AG09309 (cell line): Measurements from ENCODE around the gene ACAD11.
"Not testable (repeated sequence)": the region's sequence is repeated elsewhere in the genome, so short reads cannot be mapped to it uniquely, and the experiment has no call there.

Experiments
- DNase-seq: peaks from one replicate; pipeline ENCODE4 v3.0.0-alpha.2; 2010; ENCODE audit warnings: low read depth
- H3K4me3 ChIP-seq: 2 replicates; pipeline ENCODE4 v1.5.1; 2011; ENCODE audit warnings: mild to moderate bottlenecking, low read depth, low read length, moderate library complexity; ENCODE audit not compliant: control insufficient read depth
- TF ChIP-seq, protein P1 (sequence below): IDR thresholded peaks from 2 replicates; pipeline ENCODE4 v1.5.1; 2011; ENCODE audit warnings: mild to moderate bottlenecking, low read depth, low read length, inconsistent platforms; ENCODE audit not compliant: insufficient read depth, control insufficient read depth; ENCODE audit errors: missing control alignments

The ACAD11 gene

DNA sequence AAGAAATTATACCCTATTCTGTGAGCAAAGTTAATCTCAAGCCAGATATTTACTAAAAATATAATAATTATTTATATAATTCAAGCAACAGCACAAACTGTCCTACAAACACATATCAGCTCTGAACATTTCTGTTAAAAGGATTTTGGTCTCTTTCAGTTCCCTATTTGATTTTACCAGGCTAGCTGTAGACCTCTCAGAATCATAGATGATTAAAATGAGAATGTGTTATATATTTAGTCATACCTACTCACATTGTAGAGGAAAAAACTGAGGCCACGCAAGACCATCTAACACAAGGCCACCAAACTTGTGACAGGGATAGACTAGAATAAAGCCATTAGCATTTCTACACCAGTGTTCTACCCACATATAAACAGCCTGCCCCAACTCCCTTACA, 34.0 kb downstream of the ACAD11 start:
- no peak overlapping the region for H3K4me3 ChIP-seq
- no peak for DNase-seq

DNA sequence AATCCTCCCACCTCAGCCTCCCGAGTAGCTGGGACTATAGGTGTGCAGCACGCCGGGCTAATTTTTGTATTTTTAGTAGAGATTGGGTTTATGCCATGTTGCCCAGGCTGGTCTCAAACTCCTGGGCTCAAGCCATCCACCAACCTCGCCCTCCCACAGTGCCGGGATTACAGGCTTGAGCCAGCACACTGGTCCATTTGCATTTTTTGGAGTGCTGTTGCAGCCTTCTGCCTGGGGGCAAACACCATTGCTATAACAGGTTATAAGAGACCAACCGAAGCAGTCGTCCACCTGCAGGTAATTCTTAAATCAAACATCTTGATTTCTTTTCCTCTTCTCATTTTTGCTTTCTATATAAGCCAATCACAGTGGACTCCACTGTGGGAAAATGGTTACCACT, 34.8 kb downstream of the ACAD11 start:
- DNase-seq = no peak
- H3K4me3 ChIP-seq = no peak overlapping the region
- TF ChIP-seq, protein P1, sequence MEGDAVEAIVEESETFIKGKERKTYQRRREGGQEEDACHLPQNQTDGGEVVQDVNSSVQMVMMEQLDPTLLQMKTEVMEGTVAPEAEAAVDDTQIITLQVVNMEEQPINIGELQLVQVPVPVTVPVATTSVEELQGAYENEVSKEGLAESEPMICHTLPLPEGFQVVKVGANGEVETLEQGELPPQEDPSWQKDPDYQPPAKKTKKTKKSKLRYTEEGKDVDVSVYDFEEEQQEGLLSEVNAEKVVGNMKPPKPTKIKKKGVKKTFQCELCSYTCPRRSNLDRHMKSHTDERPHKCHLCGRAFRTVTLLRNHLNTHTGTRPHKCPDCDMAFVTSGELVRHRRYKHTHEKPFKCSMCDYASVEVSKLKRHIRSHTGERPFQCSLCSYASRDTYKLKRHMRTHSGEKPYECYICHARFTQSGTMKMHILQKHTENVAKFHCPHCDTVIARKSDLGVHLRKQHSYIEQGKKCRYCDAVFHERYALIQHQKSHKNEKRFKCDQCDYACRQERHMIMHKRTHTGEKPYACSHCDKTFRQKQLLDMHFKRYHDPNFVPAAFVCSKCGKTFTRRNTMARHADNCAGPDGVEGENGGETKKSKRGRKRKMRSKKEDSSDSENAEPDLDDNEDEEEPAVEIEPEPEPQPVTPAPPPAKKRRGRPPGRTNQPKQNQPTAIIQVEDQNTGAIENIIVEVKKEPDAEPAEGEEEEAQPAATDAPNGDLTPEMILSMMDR = no peak

More for the DNA sequence above, 34.0 kb downstream of the ACAD11 start:
- TF ChIP-seq, protein P1 = no peak

DNA sequence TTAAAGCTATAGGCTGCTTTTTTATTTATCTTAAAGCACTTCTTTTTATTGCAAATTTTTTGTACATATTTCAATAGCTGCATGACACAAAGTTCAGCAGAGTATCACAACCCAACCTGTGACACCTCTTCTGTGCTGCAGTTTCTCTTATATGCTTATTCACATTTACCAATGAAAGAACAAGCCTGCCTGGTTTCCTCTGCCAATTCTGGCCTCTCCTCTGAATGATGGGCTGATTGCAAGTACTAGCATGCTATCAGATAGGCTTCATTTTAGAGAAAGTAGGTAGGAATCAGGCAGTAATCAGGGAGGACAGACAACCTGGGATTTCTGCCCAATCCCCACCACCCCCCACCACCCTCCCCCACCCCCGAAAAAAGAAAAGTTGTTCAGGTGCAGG, 36.0 kb downstream of the ACAD11 start:
- DNase-seq = no peak
- no peak overlapping the region for H3K4me3 ChIP-seq
- TF ChIP-seq, protein P1 = no peak

DNA sequence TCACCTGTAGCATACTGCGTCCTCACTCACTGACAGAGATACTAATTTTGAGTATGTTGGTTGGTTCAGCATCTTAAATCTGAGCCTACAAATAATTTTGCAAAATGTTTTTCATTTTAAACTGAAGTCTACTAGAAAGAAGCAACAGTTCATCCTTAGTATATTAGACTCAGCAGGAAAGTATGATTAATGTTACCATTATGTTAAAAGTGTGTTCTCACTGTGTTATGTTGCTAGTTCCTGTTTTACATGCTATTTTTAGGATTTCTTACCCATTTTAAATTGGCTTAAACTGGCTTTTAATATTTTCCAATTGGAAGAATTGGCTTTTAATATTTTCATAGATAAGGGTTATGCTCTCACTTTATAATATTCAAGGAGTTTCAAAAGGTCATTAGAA, 36.8 kb downstream of the ACAD11 start:
- no peak overlapping the region for H3K4me3 ChIP-seq
- TF ChIP-seq, protein P1 = no peak
- DNase-seq = no peak

DNA sequence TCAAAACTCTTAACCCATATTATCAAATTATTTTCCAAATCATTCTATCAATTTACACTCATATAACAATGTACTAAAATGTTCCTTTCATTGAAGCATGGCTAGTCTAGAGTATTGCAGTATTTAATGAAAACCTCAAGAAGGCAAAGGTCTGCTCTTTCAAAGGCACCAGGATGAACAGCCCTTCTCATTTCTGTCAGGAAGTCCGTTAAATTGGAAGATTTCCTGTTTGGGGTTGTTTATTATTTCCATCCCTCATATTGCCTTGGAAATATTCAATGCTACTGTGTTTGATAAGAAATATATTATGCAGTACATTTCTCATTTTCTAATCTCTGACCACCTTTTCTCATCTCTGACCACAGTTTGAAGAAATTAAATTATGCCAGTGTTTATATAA, 37.5 kb downstream of the ACAD11 start:
- TF ChIP-seq, protein P1 = no peak
- no peak overlapping the region for H3K4me3 ChIP-seq
- DNase-seq = no peak

DNA sequence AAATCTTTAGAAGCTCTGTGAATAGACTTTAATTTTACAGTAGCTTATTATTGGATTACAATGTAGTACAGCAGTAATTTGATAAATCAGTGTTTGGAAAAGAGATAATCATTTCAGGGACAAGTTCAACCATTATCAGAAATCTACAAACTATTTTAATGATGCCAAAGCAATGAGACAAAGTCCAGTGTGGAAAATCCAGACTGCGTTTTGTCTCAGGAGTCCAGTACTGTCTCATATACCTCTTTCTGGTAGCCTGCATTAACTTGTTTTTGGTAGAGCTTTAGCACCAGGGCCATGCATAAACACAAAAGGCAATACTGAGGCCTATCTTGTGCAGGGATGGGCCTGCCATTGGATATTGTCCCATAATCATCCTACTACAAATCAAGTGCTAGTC, 42.8 kb downstream of the ACAD11 start:
- DNase-seq = no peak
- H3K4me3 ChIP-seq = no peak overlapping the region
- TF ChIP-seq, protein P1 = no peak

DNA sequence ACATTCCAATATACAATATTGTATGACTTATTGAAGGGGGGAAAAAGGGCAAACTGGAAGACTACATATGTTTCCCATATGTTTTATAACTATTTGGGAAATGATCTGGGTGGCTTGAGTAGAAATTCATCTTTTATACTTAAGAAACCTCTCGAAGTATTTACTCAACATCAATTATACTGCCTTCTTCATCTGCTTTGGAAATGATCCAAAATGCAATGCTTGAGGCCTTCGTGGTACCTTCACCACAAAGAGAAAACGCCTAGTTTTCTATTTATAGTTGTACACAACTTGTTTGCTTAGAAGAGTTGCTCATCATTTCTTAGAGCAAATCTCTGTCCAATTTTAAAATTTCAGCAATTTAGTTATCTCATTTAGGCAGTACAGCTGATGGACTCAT, 43.7 kb downstream of the ACAD11 start:
- DNase-seq = no peak
- H3K4me3 ChIP-seq = no peak overlapping the region
- TF ChIP-seq, protein P1 = no peak

DNA sequence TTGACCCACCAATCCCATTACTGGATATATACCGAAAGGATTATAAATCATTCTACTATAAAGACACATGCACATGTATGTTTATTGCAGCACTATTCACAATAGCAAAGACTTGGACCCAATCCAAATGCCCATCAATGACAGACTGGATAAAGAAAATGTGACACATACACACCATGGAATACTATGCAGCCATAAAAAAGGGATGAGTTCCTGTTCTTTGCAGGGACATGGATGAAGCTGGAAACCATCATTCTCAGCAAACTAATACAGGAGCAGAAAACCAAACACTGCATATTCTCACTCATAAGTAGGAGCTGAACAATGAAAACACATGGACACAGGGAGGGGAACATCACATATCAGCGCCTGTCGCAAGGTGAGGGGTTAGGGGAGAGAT, 44.3 kb downstream of the ACAD11 start:
- H3K4me3 ChIP-seq = not testable (repeated sequence)

DNA sequence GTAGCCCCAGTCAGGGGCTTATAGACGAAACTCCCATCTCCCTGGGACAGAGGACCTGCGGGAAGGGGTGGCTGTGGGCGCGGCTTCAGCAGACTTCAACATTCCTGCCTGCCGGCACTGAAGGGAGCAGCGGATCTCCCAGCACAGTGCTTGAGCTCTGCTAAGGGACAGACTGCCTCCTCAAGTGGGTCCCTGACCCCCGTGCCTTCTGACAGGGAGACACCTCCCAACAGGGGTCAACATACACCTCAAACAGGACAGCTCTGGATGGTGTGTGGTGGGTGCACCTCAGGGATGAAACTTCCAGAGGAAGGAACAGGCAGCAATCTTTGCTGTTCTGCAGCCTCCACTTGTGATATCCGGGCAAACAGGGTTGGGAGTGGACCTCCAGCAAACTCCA, 53.0 kb downstream of the ACAD11 start:
- H3K4me3 ChIP-seq, DNase-seq: not testable (repeated sequence)

More for the DNA sequence above, 44.3 kb downstream of the ACAD11 start:
- not testable (repeated sequence) for DNase-seq
